HG03521 (cell line): ENCODE data around the gene POLR3GL.

Experiments used
- ATAC-seq: cut with Tn5 transposase; IDR thresholded peaks from one replicate; pipeline ENCODE4 v1.9.1; 2021; ENCODE audit warnings: mild to moderate bottlenecking, moderate library complexity; ENCODE audit not compliant: unreplicated experiment

Gene POLR3GL

GRCh38 chr1:145972580-145972979, 8.1 kb downstream of the POLR3GL start:
- no peak for ATAC-seq

DNA sequence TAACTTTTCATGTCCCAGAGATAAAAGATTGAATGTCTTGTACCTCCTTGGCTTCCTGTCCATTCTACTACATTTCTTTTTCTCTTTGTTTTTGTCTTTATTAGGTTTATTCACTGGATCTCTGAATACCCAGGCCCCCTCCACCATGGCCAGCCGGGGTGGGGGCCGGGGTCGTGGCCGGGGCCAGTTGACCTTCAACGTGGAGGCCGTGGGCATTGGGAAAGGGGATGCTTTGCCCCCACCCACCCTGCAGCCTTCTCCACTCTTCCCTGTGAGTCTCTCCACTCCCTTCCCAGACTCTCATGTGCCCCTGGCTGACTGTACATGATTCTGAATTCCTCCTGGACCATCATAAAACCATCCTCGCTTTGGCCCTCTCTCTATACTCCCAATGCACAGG, 10.2 kb downstream of the POLR3GL start:
- ATAC-seq, result no peak

- ATAC-seq, result no peak
Observed at GRCh38 chr1:145975216-145975615, 10.7 kb downstream of the POLR3GL start.

DNA sequence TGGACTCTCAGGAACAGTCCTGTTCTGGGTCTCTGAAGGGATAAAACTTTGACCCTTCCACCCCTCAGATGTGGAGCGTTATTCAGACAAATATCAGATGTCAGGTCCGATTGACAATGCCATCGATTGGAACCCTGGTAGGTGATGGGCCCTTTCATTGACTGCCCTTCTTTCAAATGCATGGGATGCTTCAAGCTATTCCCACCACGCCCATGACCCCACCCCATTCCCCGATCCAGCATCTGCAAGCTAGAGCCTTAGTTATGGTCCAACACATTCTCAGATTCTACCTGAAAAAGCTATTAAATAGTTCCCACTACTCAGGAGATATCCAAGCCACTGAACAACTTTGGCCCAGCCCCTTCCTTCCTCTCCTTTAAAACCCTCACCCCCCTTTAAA, 12.5 kb downstream of the POLR3GL start:
- ATAC-seq, result no peak

DNA sequence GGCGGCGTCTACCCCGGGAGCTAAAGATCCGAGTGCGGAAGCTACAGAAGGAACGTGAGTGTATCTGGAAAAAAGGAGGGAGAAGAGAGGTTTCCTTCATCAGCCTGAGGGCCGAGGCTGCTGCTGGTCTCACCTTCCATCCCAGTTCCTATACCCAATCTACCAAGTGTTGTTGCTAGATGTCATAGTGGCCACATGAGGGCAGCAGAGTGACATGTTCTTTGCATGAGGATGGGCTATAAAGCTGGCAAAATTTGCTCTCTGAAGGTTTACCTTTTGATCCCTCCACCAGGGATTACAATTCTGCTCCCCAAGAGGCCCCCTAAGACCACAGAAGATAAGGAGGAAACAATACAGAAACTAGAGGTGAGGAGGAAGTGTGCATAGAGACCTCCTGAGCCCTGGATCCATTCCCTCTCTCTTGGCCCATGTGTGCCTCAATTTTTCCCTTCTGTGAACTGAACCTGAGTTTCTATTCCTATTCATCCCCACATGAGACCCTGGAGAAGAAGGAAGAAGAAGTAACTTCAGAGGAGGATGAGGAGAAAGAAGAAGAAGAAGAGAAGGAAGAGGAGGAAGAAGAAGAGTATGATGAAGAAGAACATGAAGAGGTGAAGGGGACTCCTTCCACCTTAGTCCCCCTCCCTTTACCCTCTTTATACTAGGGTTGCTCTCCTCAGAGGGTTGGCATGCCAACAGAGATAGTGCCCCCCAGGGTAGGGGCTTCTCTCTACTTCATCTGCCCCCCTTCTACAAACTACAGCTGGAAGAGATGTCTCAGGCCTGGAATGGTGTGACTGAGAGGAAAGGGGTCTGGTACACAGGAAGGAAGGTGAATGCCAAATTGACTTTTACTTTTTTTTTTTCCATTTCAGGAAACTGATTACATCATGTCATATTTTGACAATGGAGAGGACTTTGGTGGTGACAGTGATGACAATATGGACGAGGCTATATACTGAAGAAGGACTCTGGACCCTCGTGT, 13.3 kb downstream of the POLR3GL start:
- no peak for ATAC-seq

DNA sequence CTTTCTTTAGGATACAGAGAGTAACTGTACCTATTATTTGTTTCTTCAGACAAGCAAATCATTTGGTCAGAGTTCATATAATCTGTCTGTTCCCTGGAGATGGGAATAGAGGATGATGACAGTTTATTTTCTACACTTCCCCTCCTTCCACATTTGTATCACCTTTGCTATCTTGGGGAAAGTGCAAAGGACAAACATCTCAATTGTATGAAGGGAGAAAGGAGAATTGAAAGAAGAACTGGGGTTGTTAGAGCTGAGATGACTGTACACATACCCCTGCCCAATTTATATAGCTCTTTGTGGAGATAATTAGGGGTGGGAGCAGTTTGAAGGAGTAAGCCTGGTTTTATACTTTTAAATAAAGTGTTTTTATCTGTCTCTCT, 14.0 kb downstream of the POLR3GL start:
- no peak for ATAC-seq

GRCh38 chr1:145978854-145979745, 14.6 kb downstream of the POLR3GL start:
- peak; percentile 90 for ATAC-seq

DNA sequence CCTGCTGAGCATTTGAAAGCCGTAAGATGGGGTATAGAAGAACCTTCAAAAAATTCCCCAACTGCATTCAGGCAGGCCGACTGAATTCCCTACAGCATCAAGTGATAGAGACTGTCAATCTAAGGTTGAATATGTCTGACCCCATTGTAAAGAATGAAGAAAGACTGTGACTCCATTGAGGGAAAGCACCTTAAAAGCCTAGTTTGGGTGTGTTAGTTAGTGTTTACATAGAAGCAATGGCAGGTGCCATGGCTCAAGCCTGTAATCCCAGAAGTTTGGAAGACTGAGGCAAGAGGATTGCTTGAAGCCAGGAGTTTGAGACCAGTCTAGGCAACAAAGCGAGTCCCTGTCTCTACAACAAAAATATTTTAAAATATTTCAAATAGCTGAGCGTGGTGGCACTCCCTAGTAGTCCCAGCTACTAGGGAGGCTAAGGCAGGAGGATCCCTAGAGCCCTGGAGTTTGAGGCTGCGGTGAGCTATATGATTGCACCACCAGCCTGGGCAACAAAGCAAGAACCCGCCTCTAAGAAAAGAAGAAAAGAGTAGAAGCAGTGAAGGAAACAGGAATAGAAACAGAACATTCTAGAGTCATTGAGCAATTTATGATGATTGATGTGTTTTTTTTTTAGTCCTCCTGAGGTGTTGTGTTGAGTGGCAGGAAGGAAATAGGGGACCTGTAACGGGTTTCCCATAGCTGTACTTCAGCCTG, 15.4 kb downstream of the POLR3GL start:
- peak; percentile 6 for ATAC-seq

- ATAC-seq, result no peak
Observed at GRCh38 chr1:145980457-145980994, 16.0 kb downstream of the POLR3GL start.

DNA sequence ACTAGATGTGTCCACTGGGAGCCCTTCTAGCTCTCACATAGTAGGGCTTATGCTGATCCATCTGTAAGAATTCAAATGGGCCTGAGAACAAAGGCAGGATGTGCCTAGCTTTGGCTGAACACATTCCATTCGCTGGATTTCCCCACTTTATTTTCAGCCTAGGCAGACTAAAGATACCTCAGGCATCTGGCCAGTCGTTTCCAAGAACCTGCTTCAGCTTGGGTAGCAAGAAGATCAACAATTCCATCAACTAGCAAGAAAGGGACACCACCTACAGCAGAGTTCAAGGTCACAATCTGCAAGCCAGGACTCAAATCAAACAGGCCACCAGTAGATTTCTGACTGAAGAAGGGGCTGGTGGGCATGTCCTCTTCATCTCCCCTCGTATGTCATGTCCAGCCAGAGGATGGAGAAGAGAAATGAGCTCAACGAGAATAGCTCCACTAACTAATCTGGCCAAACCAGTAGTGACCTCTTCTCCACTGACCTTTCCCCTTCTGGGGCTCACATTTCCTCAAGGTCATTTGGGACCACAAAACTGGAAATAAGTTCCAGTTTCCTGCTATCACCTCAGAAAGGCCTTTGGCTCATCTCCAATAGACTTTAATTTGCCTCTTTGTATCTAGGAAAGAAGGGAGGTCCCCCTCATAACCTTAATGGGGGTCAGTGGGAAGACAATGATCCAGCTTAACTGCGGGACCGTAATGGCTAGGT, 17.7 kb downstream of the POLR3GL start:
- ATAC-seq, result no peak

DNA sequence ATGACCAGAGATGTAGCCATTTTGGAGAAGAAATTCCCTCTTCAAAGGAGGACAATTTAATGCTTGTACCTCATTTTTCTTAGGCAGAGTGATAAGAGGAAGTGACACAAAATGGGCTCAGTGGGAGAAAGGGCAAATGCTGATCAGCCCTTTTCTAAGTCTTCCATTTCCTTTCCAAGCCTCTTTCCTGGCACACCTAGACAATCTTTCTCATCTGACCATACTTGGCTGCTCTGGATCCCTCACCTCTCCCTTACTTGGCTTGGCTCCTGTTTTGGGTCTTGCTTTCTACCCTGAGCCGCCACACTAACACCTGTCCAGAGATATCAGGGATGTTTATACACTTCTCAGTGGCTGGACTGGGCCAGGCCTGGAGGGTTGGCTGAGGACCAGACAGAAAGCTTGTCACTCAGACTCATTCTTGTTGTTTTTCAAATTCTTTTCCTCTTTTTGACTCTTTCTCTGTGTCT, 18.8 kb downstream of the POLR3GL start:
- ATAC-seq, result no peak

GRCh38 chr1:145983960-145984830, 19.7 kb downstream of the POLR3GL start:
- no peak for ATAC-seq

GRCh38 chr1:145985129-145985501, 20.6 kb downstream of the POLR3GL start:
- no peak for ATAC-seq

GRCh38 chr1:145985502-145986439, 21.3 kb downstream of the POLR3GL start:
- no peak for ATAC-seq

DNA sequence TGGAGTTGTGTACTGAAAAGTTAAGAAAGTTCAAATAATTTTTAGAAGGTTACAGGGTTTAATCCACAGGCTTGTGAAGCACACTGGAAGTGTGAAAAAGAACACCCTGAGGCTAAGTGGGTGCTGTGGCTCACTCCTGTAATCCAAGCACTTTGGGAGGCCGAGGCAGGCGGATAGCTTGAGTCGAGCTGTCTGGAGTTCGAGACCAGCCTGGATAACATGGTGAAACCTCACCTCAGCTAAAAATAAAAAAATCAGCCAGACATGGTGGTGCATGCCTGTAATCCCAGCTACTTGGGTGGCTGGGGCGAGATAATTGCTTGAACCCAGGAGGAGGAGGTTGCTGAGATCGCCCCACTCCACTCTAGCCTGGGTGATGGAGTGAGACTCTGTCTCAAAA, 22.1 kb downstream of the POLR3GL start:
- no peak for ATAC-seq

- no peak for ATAC-seq
Observed at GRCh38 chr1:145987926-145988325, 23.4 kb downstream of the POLR3GL start.

DNA sequence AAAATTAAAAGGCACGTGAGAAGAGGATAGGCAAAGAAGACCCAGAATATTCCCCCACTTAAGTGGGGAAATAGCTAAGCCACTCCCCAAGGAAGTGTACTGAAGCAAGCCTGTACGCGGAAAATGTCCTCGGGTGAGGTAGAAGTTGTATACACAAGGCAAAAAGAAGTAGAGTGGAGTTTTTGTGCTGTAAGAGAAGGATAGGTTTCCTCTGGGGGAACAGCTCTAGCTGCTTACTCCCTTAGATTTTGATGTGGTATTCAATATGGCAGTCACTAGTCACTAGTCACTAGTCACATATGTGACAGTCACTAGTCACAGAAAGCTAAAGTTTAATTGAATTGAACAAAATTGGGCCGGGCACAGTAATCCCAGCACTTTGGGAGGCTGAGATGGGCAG, 24.3 kb downstream of the POLR3GL start:
- ATAC-seq, result no peak

GRCh38 chr1:145990249-145990855, 25.9 kb downstream of the POLR3GL start:
- no peak for ATAC-seq
